Effector memory CD4-positive, alpha-beta T cell (primary cell): ENCODE data around the gene SIRT1.
"Not testable (repeated sequence)": the region's sequence is repeated elsewhere in the genome, so short reads cannot be mapped to it uniquely, and the experiment has no call there.

Experiments
- DNase-seq, 3 donors: peaks; one replicate each; pipeline ENCODE4 v3.0.0-alpha.2; 2020
- H3K27ac ChIP-seq: 2 replicates; pipeline ENCODE4 v1.7.0; 2013; ENCODE audit warnings: mild to moderate bottlenecking, low read length, moderate library complexity; ENCODE audit not compliant: insufficient read depth, poor library complexity, severe bottlenecking
- H3K27me3 ChIP-seq: replicated peaks from 2 replicates; pipeline ENCODE4 v1.7.0; 2013; ENCODE audit warnings: mild to moderate bottlenecking, low read length; ENCODE audit not compliant: insufficient read depth, control insufficient read depth, poor library complexity, severe bottlenecking
- H3K36me3 ChIP-seq: 2 replicates; pipeline ENCODE4 v1.7.0; 2013; ENCODE audit warnings: mild to moderate bottlenecking, low read length, moderate library complexity; ENCODE audit not compliant: control insufficient read depth, insufficient read depth
- H3K4me1 ChIP-seq: 2 replicates; pipeline ENCODE4 v1.7.0; 2013; ENCODE audit warnings: low read length, mild to moderate bottlenecking; ENCODE audit not compliant: control insufficient read depth, insufficient read depth, poor library complexity, severe bottlenecking
- H3K4me3 ChIP-seq: 2 replicates; pipeline ENCODE4 v1.7.0; 2013; ENCODE audit warnings: low read length, low read depth, mild to moderate bottlenecking; ENCODE audit not compliant: insufficient read depth, poor library complexity, severe bottlenecking
- H3K9me3 ChIP-seq: 2 replicates; pipeline ENCODE4 v1.7.0; 2013; ENCODE audit warnings: mild to moderate bottlenecking, low read length, moderate library complexity; ENCODE audit not compliant: control insufficient read depth

The SIRT1 gene

GRCh38 chr10:67875340-67876238 lies 8.9 kb upstream of the SIRT1 start:
- H3K4me1 ChIP-seq, result no peaks in the 10 kb centered on the region
- H3K4me3 ChIP-seq, result no peak overlapping the region
- no peak overlapping the region for H3K27ac ChIP-seq
- H3K27me3 ChIP-seq, result no peaks in the 10 kb centered on the region
- no peaks in the 10 kb centered on the region for H3K9me3 ChIP-seq
- no peak for DNase-seq
- no peaks in the 10 kb centered on the region for H3K36me3 ChIP-seq

GRCh38 chr10:67877421-67877820 lies 7.0 kb upstream of the SIRT1 start:
- H3K9me3 ChIP-seq, H3K36me3 ChIP-seq, DNase-seq, H3K27me3 ChIP-seq, H3K4me1 ChIP-seq, H3K4me3 ChIP-seq, H3K27ac ChIP-seq: not testable (repeated sequence)

GRCh38 chr10:67878133-67878532 lies 6.3 kb upstream of the SIRT1 start:
- no peaks in the 10 kb centered on the region for H3K27me3 ChIP-seq
- no peaks in the 10 kb centered on the region for H3K36me3 ChIP-seq
- no peak overlapping the region for H3K4me3 ChIP-seq
- no peaks in the 10 kb centered on the region for H3K9me3 ChIP-seq
- H3K27ac ChIP-seq, result no peak overlapping the region
- H3K4me1 ChIP-seq, result no peaks in the 10 kb centered on the region
- no peak for DNase-seq

DNA sequence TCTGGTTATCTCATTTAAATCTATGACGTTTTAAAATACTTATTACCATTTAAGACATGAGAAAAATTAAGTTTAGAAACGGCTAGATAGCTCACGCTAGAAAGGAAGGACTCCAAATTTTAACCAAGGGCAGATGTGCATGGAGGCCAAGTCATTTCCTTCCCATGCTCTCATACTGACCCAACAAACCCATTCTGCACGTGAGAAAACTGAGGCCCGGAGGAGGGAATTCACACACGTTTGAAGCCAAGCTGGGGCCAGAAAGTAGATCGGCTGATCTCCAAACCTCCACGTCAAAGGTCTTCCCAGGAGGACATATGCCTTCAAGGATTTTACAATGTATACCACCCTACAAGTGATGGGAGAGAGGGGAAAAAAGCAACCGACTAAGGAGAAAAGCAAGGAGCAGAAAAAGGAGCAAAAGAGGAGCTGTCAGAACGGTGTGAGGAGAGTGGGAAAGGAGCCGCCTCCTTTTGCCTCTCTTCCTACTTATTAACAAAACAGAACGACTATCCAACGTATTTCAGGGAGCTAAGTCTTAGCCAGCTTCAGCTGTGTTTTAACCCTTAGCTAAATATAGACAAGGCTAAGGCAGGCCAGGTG lies 645 bp upstream of the SIRT1 start:
- no peak for DNase-seq
- Histone ChIP-seq H3K4me3 (peak overlapping the region; percentile 72), H3K4me1 (peaks cover 13% of the 10 kb centered on the region), H3K27ac (peak overlapping the region; percentile 78), H3K9me3 (no peaks in the 10 kb centered on the region), H3K36me3 (peaks cover 20% of the 10 kb centered on the region), H3K27me3 (no peaks in the 10 kb centered on the region)

DNA sequence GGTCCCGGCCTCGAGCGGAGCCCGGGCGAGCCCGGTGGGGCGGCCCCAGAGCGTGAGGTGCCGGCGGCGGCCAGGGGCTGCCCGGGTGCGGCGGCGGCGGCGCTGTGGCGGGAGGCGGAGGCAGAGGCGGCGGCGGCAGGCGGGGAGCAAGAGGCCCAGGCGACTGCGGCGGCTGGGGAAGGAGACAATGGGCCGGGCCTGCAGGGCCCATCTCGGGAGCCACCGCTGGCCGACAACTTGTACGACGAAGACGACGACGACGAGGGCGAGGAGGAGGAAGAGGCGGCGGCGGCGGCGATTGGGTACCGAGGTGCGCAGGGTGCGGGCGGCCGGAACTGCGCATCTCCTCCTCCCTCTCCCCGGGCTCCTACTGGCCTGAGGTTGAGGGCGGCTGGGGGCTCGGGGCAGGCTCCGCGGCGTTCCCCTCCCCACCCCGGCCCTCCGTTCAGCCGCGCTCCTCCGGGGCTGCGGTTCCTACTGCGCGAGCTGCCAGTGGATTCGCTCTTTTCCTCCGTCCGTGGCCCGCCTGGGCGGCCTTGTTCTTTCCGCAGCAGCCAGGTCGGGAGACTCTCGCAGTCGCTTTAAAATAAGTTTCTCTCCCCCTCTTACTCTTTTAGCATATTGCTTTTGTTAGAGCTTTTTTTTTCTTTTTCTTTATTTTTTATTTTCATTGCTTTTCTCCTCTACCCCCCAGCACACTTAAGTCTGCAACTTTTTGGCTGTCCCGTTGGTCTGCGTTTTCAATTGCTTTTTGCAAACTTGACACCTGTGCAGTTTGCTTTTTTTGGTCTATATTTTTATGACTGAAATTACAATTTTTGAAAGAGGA lies 600 bp downstream of the SIRT1 start:
- DNase-seq, result peak; percentile 71 to 73 (median 72)
- Histone ChIP-seq H3K4me3 (peak overlapping the region; percentile 72), H3K36me3 (peaks cover 32% of the 10 kb centered on the region)

GRCh38 chr10:67893637-67894036 lies 9.2 kb downstream of the SIRT1 start:
- no peak for DNase-seq
- peaks cover 3% of the 10 kb centered on the region for H3K4me1 ChIP-seq
- no peak overlapping the region for H3K27ac ChIP-seq
- H3K36me3 ChIP-seq, result peaks cover 65% of the 10 kb centered on the region
- H3K27me3 ChIP-seq, result no peaks in the 10 kb centered on the region
- no peak overlapping the region for H3K4me3 ChIP-seq
- H3K9me3 ChIP-seq, result no peaks in the 10 kb centered on the region

More for the DNA sequence above, 600 bp downstream of the SIRT1 start:
- Histone ChIP-seq H3K27me3 (no peaks in the 10 kb centered on the region), H3K27ac (peak overlapping the region; percentile 78), H3K4me1 (peaks cover 16% of the 10 kb centered on the region), H3K9me3 (no peaks in the 10 kb centered on the region)

- Histone ChIP-seq H3K36me3 (peaks cover 42% of the 10 kb centered on the region), H3K27ac (no peak overlapping the region)
Measured at GRCh38 chr10:67903581-67903980, 19.1 kb downstream of the SIRT1 start.

DNA sequence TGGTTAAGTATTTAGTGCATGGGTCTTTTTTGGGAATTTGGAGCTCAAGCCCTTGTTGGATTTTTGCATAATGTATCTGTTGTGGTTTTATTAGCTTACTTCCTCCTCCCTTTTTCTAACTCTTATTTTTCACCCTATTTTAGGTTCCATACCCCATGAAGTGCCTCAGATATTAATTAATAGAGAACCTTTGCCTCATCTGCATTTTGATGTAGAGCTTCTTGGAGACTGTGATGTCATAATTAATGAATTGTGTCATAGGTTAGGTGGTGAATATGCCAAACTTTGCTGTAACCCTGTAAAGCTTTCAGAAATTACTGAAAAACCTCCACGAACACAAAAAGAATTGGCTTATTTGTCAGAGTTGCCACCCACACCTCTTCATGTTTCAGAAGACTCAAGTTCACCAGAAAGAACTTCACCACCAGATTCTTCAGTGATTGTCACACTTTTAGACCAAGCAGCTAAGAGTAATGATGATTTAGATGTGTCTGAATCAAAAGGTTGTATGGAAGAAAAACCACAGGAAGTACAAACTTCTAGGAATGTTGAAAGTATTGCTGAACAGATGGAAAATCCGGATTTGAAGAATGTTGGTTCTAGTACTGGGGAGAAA lies 28.0 kb downstream of the SIRT1 start:
- Histone ChIP-seq H3K27me3 (no peaks in the 10 kb centered on the region), H3K27ac (no peak overlapping the region), H3K9me3 (no peaks in the 10 kb centered on the region), H3K4me1 (no peaks in the 10 kb centered on the region), H3K4me3 (no peak overlapping the region), H3K36me3 (peaks cover 70% of the 10 kb centered on the region)
- DNase-seq, result no peak

More at GRCh38 chr10:67903581-67903980, 19.1 kb downstream of the SIRT1 start:
- DNase-seq, result no peak
- H3K9me3 ChIP-seq, result no peaks in the 10 kb centered on the region
- H3K27me3 ChIP-seq, result no peaks in the 10 kb centered on the region
- H3K4me3 ChIP-seq, result no peak overlapping the region
- H3K4me1 ChIP-seq, result no peaks in the 10 kb centered on the region

GRCh38 chr10:67914777-67915340 lies 30.4 kb downstream of the SIRT1 start:
- H3K27ac ChIP-seq, result no peak overlapping the region
- no peak overlapping the region for H3K4me3 ChIP-seq
- no peak for DNase-seq
- H3K36me3 ChIP-seq, result peaks cover 61% of the 10 kb centered on the region
- no peaks in the 10 kb centered on the region for H3K4me1 ChIP-seq
- H3K27me3 ChIP-seq, result no peaks in the 10 kb centered on the region
- no peaks in the 10 kb centered on the region for H3K9me3 ChIP-seq
